ENCODE measurements around the gene POLD1.
"Not testable (repeated sequence)": the region's sequence is repeated elsewhere in the genome, so short reads cannot be mapped to it uniquely, and the experiment has no call there.

The POLD1 gene

GRCh38 chr19:50435627-50436026, 51.5 kb downstream of the POLD1 start:
- DNase-seq (ENCODE audit: low read depth in 2 of 2) = no peak

DNA sequence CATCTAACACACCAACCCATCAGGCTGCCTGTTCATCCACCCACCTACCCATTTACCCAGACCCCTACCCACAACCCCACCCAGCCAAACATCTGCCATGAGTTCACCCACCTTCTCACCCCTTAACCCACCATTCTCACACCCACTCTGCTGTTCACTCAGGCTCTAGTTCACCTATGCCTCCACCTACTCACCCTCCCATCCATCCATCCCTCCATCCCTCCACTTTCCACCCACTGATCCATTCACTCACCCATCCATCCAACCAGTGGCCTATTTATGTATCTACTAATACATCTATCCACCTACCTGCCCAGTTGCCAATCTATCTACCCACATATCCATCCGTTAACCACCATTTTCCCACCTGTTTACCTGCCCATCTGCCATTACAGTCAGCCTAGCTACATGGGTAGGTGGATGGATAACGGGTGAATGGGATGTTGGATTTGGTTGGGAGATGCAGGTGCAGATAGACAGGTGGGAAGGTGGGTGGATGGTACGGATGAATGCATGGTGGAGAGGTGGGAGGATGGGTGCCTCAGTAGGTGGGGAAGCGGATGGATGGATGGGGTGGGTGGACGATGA, 53.8 kb downstream of the POLD1 start:
- DNase-seq (ENCODE audit: low read depth in 2 of 2) = no peak

GRCh38 chr19:50439130-50439529, 55.0 kb downstream of the POLD1 start:
- DNase-seq (ENCODE audit: low read depth in 2 of 2) = not testable (repeated sequence)

- no peak for DNase-seq (ENCODE audit: low read depth in 2 of 2)
Measured at GRCh38 chr19:50444059-50444458, 59.9 kb downstream of the POLD1 start.

- no peak for DNase-seq (ENCODE audit: low read depth in 2 of 2)
Measured at GRCh38 chr19:50447053-50447452, 62.9 kb downstream of the POLD1 start.

GRCh38 chr19:50447750-50448149, 63.6 kb downstream of the POLD1 start:
- no peak for DNase-seq (ENCODE audit: low read depth in 2 of 2)

- DNase-seq (ENCODE audit: low read depth in 2 of 2) = no peak
Measured at GRCh38 chr19:50449236-50449899, 65.2 kb downstream of the POLD1 start.

- DNase-seq (ENCODE audit: low read depth in 2 of 2) = no peak
Measured at GRCh38 chr19:50450369-50451222, 66.4 kb downstream of the POLD1 start.

DNA sequence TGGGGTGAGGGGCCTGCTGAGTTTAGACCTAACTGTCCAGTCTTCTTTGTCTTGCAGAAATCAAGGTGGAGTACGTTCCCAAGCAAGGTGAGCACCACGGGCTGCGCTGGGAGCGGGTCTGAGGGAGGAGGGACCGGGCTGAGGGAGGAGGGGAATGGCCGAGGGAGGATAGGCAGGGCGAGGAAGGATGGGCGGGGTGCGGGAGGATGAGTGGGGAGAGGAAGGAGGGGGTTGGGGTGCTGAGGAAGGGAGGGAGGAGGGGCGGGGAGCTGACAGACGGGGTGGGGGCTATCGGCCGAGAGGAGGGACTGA, 67.0 kb downstream of the POLD1 start:
- no peak for DNase-seq (ENCODE audit: low read depth in 2 of 2)

- no peak for DNase-seq (ENCODE audit: low read depth in 2 of 2)
Measured at GRCh38 chr19:50453243-50453642, 69.1 kb downstream of the POLD1 start.

GRCh38 chr19:50455992-50456391, 71.8 kb downstream of the POLD1 start:
- DNase-seq (ENCODE audit: low read depth in 2 of 2) = no peak

DNA sequence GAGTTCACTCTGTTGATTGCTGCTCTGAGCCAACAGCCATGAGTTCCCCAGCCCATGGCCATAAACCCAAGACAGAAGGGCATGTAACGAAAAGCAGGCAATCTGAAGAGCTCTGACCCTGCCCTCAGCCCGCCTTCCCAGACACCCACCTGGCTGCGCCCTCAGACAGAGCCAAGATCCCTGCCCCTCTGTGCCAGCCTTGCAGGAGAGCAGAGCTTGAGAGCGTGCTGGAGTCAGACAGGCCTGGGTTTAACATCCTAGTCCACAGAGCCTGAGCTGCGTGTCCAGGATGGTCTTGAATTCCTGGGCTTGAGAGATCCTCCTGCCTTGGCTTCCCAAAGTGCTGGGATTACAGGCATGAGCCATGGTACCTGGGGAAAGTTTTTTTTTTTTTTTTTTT, 73.2 kb downstream of the POLD1 start:
- no peak for DNase-seq (ENCODE audit: low read depth in 2 of 2)

DNA sequence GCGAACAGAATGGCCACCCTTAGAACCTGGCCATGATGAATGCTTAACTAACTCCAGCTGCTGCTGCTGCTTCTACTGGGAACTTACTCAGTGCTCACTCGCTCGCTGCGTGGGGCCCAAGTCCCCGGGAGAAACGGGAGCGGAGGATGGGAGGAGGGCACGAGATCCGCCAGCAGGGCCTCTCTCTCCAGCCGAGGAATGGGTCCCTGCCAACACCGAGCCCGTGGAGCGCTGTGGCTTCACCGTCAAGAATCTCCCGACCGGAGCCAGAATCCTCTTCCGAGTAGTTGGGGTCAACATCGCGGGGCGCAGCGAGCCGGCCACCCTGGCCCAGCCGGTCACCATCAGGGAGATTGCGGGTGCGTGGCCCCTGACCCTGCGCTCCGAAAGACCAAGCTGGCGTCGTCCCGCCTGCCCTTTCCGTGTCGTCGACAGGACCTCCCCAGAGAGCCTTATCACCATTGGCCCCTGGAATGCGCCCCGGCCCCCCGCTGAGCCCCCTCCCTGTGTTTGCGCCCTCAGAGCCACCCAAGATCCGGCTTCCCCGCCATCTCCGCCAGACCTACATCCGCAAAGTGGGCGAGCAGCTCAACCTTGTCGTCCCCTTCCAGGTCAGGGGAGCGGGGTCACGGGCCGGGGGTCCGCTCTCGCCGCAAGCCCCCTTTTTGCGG, 74.4 kb downstream of the POLD1 start:
- DNase-seq (ENCODE audit: low read depth in 2 of 2) = no peak

DNA sequence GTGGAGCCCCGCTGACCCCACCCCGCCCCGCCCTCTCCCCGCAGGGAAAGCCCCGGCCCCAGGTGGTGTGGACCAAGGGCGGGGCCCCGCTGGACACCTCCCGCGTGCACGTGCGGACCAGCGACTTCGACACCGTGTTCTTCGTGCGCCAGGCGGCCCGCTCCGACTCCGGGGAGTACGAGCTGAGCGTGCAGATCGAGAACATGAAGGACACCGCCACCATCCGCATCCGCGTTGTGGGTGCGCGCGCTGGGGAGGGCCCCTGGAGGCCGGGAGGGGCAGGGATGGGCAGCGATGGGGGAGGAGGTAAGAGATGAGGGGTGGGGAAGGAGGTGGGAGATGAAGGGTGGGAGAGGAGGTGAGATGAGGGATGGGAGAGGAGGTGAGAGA, 74.9 kb downstream of the POLD1 start:
- no peak for DNase-seq (ENCODE audit: low read depth in 2 of 2)

- no peak for DNase-seq (ENCODE audit: low read depth in 2 of 2)
Measured at GRCh38 chr19:50459638-50460037, 75.5 kb downstream of the POLD1 start.

GRCh38 chr19:50460161-50460765, 76.1 kb downstream of the POLD1 start:
- no peak for DNase-seq (ENCODE audit: low read depth in 2 of 2)

GRCh38 chr19:50461066-50461875, 77.1 kb downstream of the POLD1 start:
- peak in 1 of 2 experiments; percentile 14 for DNase-seq (ENCODE audit: low read depth in 2 of 2)

- no peak for DNase-seq (ENCODE audit: low read depth in 2 of 2)
Measured at GRCh38 chr19:50462970-50463369, 78.8 kb downstream of the POLD1 start.

GRCh38 chr19:50464348-50464747, 80.2 kb downstream of the POLD1 start:
- no peak for DNase-seq (ENCODE audit: low read depth in 2 of 2)

- DNase-seq (ENCODE audit: low read depth in 2 of 2) = no peak
Measured at GRCh38 chr19:50465000-50465399, 80.9 kb downstream of the POLD1 start.

DNA sequence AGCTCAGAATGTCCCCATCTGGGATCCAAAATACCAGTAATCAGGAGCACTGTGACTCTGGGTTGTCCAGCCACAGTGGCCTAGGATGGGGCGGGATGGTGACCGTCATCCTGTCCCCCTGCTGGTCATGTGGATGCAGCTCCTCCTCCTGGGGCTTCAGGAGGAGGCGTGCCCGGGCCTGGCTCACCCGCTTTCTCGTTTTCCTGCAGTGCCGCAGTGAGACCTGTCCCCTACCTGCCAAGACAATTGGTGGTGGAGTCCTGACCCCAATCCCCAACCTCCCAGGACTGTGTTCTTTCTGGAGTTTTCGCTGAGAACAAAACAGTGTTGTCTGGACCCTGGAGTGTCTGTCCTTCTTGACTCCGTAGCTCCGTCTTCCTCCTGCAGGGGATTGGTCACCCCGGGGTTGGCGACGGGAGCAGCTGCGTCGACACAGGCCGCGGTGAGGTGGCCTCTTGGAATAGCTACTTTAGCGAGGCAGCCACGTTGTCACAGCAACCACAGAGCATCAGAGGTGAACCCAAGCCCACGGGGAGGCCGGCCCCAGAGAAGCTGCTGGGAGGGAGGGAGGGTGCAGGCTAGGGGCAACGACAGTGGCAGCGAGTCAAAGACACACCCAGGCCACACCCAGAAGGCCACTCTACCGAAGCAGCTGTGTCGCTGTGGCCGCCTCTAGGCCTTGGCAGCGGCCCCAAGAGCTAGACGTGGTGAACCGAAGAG, 82.0 kb downstream of the POLD1 start:
- DNase-seq (ENCODE audit: low read depth in 2 of 2) = no peak

Measured in fibroblast of skin of left biceps (primary cell).